PFSK-1 (cell line): ENCODE results near the gene RRP9.

ENCODE experiments used
- FOXP2 ChIP-seq: optimal IDR thresholded peaks from 2 replicates; pipeline ENCODE3; 2011; ENCODE audit warnings: borderline replicate concordance, control low read depth, inconsistent platforms; ENCODE audit not compliant: insufficient read depth; ENCODE audit errors: extremely low read length, extremely low read depth
- POLR2AphosphoS5 ChIP-seq: IDR thresholded peaks from 2 replicates; pipeline ENCODE4 v1.6.1; 2012; ENCODE audit warnings: low read depth, mild to moderate bottlenecking, control low read depth, low read length, moderate library complexity
- SIN3A ChIP-seq: IDR thresholded peaks from 2 replicates; pipeline ENCODE4 v1.6.1; 2012; ENCODE audit warnings: mild to moderate bottlenecking, low read length, moderate library complexity, borderline replicate concordance; ENCODE audit not compliant: insufficient read depth
- TAF1 ChIP-seq: IDR thresholded peaks from 2 replicates; pipeline ENCODE4 v1.6.1; 2012; ENCODE audit warnings: low read length, control low read depth, borderline replicate concordance; ENCODE audit not compliant: insufficient read depth
- TF ChIP-seq, protein P1 (sequence below), 2 experiments: IDR thresholded peaks; 2 replicates each; pipeline versions ENCODE4 v1.6.1 to v1.8.0; 2011 to 2012; ENCODE audit warnings: low read depth in 2 of 2, low read length in 2 of 2, control low read depth in 1 of 2, inconsistent platforms in 1 of 2, mild to moderate bottlenecking in 1 of 2, moderate library complexity in 1 of 2; ENCODE audit not compliant: insufficient read depth in 1 of 2

Gene RRP9

DNA sequence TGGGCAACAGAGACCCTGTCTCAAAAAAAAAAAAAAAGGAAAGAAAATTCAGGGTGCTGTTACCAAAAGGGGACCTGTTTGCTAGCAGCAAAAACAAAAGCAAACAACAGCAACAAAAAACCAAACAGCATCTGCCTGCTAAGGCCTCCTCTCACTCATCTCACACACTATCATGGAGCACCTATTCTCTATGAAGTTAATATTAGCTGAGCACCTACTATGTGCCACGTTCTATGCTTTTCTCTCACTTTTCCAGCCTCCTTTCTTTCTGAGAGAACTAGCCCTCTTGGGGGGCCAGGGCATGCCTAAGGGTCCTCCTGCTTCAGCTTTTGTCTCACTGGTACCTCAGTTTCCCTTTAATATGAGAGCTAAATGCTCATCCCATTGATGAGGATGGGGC lies 13.0 kb upstream of the RRP9 start:
- TF ChIP-seq FOXP2: no peak
- TF ChIP-seq, protein P1, sequence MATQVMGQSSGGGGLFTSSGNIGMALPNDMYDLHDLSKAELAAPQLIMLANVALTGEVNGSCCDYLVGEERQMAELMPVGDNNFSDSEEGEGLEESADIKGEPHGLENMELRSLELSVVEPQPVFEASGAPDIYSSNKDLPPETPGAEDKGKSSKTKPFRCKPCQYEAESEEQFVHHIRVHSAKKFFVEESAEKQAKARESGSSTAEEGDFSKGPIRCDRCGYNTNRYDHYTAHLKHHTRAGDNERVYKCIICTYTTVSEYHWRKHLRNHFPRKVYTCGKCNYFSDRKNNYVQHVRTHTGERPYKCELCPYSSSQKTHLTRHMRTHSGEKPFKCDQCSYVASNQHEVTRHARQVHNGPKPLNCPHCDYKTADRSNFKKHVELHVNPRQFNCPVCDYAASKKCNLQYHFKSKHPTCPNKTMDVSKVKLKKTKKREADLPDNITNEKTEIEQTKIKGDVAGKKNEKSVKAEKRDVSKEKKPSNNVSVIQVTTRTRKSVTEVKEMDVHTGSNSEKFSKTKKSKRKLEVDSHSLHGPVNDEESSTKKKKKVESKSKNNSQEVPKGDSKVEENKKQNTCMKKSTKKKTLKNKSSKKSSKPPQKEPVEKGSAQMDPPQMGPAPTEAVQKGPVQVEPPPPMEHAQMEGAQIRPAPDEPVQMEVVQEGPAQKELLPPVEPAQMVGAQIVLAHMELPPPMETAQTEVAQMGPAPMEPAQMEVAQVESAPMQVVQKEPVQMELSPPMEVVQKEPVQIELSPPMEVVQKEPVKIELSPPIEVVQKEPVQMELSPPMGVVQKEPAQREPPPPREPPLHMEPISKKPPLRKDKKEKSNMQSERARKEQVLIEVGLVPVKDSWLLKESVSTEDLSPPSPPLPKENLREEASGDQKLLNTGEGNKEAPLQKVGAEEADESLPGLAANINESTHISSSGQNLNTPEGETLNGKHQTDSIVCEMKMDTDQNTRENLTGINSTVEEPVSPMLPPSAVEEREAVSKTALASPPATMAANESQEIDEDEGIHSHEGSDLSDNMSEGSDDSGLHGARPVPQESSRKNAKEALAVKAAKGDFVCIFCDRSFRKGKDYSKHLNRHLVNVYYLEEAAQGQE (IDR thresholded peaks at IDR 0.05; ENCODE audit: insufficient read depth in 1 of 2, low read depth in 2 of 2, low read length in 2 of 2): no peak
- TF ChIP-seq TAF1: no peak
- no peak for TF ChIP-seq POLR2AphosphoS5
- TF ChIP-seq SIN3A: no peak

DNA sequence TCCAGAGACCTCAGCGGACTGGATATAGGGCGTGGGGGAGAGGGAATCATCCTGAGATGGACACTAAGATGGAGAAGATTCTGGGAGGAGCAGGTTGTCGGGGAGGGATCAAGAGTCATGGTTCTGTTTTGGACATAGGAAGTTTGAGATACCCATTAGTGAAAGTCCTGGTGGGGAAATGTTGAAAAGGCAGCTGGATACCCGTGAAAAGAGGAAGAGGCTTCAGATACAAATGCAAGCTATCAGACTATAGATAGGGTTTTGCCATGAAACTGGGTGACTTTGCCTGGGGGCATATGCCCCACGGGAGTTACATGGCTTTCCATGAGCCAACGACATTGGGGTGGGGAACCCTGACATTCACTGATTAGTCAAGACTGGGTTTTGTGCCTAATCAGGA lies 12.4 kb upstream of the RRP9 start:
- no peak for TF ChIP-seq TAF1
- TF ChIP-seq SIN3A: no peak
- no peak for TF ChIP-seq POLR2AphosphoS5
- TF ChIP-seq, protein P1 (IDR thresholded peaks at IDR 0.05; ENCODE audit: insufficient read depth in 1 of 2, low read depth in 2 of 2, low read length in 2 of 2): no peak
- TF ChIP-seq FOXP2: no peak

DNA sequence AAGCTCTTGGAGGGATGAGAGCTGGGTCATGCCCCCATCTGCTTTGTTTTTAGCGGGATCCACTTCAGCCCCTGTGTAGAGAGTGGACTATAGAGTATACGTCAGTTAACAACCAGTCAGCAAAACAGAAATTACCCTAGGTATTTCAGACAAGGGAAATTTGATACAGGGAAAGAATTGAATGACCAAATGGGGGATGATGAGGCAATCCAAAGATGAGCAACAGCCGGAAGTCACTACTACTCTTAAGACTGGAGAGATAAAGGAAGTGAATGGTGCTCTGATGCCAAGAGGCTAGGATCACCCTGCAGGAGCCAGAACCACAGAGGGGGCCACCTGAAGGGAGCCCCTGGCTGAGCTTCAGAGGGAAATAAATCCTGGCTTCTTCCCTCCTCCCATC lies 11.7 kb upstream of the RRP9 start:
- TF ChIP-seq TAF1: no peak
- no peak for TF ChIP-seq FOXP2
- TF ChIP-seq, protein P1 (IDR thresholded peaks at IDR 0.05; ENCODE audit: insufficient read depth in 1 of 2, low read depth in 2 of 2, low read length in 2 of 2): no peak
- TF ChIP-seq SIN3A: no peak
- TF ChIP-seq POLR2AphosphoS5: no peak

DNA sequence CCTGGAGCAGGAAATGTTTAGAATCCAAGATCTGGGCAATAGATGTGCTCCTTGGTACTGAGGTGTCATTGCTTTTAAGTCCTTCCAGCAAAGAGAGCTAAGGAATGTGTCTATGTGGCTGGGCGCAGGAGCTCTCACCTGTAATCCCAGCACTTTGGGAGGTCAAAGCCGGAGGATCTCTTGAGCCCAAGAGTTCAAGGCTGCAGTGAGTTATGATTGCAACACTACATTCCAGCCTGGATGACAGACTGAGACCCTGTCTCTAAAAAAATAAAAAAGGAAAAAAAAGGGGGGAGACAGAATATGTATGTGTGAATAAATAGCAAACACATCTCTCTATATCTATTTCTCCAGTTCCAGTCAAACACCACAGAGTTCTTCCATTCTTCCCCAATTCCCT lies 9.2 kb upstream of the RRP9 start:
- no peak for TF ChIP-seq TAF1
- no peak for TF ChIP-seq FOXP2
- TF ChIP-seq, protein P1 (IDR thresholded peaks at IDR 0.05; ENCODE audit: insufficient read depth in 1 of 2, low read depth in 2 of 2, low read length in 2 of 2): no peak
- TF ChIP-seq POLR2AphosphoS5: no peak
- no peak for TF ChIP-seq SIN3A

- TF ChIP-seq TAF1 (no peak), SIN3A (no peak), POLR2AphosphoS5 (no peak), FOXP2 (no peak)
- TF ChIP-seq, protein P1 (IDR thresholded peaks at IDR 0.05; ENCODE audit: insufficient read depth in 1 of 2, low read depth in 2 of 2, low read length in 2 of 2): no peak
Measured at GRCh38 chr3:51949121-51949520, 7.4 kb upstream of the RRP9 start.
